Activated B cell treated with CpG ODN at 0.5 μM for 24 hours (primary cell): Measurements from ENCODE around the gene MTUS2. TPM values are rescaled to one million over a fixed set of nuclear protein-coding genes. Genes with fewer than 3 reads are reported as not detected.
A peak's percentile ranks its signal among the peaks of the same experiment; 100 is the strongest.

Source experiments
- ATAC-seq: fragments of 200-7000 bp; cut with Tn5 transposase; one replicate; pipeline ENCODE4 v1.10.0; 2021; ENCODE audit warnings: low read depth, mild to moderate bottlenecking, moderate library complexity
- CTCF ChIA-PET: fragments of 350-600 bp; sonication (Branson Sonifier 250); formaldehyde crosslinking; loops from one replicate; lab custom pipeline; 2021; ENCODE audit warnings: antibody characterized with exemption; lab: Charles Lee
- POLR2A ChIA-PET: fragments of 350-600 bp; sonication (Branson Sonifier 250); formaldehyde crosslinking; loops from one replicate; lab custom pipeline; 2021; ENCODE audit warnings: antibody characterized with exemption; lab: Charles Lee
- DNase-seq: peaks from one replicate; pipeline ENCODE4 v3.0.0; 2022
- H3K27ac Mint-ChIP-seq: one replicate; pipeline ENCODE4 v1.8.0; 2020; ENCODE audit warnings: mixed read lengths
- H3K27me3 Mint-ChIP-seq: one replicate; pipeline ENCODE4 v1.8.0; 2021; ENCODE audit warnings: mixed read lengths
- H3K36me3 Mint-ChIP-seq: one replicate; pipeline ENCODE4 v1.8.0; 2021; ENCODE audit warnings: low read depth, mixed read lengths
- H3K4me1 Mint-ChIP-seq: one replicate; pipeline ENCODE4 v1.8.0; 2021; ENCODE audit warnings: mixed read lengths
- H3K4me3 Mint-ChIP-seq: one replicate; pipeline ENCODE4 v1.8.0; 2020; ENCODE audit warnings: mild to moderate bottlenecking, mixed read lengths
- H3K9me3 Mint-ChIP-seq: one replicate; pipeline ENCODE4 v1.8.0; 2020; ENCODE audit warnings: mixed read lengths
- intact Hi-C: fragments of 100-400 bp; cut with micrococcal nuclease; formaldehyde crosslinking; loops from one replicate; pipeline ENCODE4 v1.15.1; 2024
- total RNA-seq: library from RNA; stranded (reverse); gene quantifications from 2 replicates; pipeline ENCODE4 v1.2.3, GENCODE V29; 2022
- TF ChIP-seq, protein P1 (sequence below): fragments of 200-600 bp; IDR thresholded peaks from one replicate; pipeline ENCODE4 v1.8.0; 2022; ENCODE audit warnings: antibody characterized with exemption, mild to moderate bottlenecking

MTUS2 gene
- total RNA-seq, 1 donor from 2014 or later, result not detected

DNA sequence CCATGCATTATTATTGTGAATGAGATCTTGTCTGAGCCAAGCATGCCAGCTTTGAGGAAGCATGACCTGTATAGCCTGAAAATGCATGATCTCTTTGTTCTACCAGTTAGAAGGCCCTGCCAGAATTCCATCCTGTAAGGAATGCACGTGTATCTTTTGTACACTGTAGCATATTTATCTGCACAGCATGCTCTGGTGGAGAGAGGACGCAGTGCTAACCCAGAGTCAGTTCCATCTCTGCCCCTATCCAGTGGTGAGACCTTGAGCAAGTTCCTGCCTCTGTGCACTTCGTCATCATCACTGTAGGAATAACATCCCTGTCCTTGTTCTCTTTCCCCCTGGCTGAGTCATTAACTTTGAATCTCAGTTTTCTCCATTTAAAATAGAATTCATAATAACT lies 541.6 kb downstream of the MTUS2 start:
- TF ChIP-seq, protein P1, sequence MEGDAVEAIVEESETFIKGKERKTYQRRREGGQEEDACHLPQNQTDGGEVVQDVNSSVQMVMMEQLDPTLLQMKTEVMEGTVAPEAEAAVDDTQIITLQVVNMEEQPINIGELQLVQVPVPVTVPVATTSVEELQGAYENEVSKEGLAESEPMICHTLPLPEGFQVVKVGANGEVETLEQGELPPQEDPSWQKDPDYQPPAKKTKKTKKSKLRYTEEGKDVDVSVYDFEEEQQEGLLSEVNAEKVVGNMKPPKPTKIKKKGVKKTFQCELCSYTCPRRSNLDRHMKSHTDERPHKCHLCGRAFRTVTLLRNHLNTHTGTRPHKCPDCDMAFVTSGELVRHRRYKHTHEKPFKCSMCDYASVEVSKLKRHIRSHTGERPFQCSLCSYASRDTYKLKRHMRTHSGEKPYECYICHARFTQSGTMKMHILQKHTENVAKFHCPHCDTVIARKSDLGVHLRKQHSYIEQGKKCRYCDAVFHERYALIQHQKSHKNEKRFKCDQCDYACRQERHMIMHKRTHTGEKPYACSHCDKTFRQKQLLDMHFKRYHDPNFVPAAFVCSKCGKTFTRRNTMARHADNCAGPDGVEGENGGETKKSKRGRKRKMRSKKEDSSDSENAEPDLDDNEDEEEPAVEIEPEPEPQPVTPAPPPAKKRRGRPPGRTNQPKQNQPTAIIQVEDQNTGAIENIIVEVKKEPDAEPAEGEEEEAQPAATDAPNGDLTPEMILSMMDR, result no peak
- DNase-seq (no peak), ATAC-seq (no peak)
- ChIA-PET POLR2A (no interaction called here), CTCF (interaction anchor here (0.6 to 1.6 kb wide), 3 partner anchors 16 to 281 kb away, joined by 3 to 8 read pairs (median 4); no protein-coding TSS in a partner anchor)
- H3K4me1 Mint-ChIP-seq, result no peaks in the 10 kb centered on the region
- no peaks in the 10 kb centered on the region for H3K36me3 Mint-ChIP-seq
- no peaks in the 10 kb centered on the region for H3K9me3 Mint-ChIP-seq
- intact Hi-C loops, result loop anchor here (2.0 kb wide), 1 partner anchor 1037 kb away; no protein-coding TSS in a partner anchor
- H3K4me3 Mint-ChIP-seq, result no peak overlapping the region
- no peak overlapping the region for H3K27ac Mint-ChIP-seq
- peaks cover 9% of the 10 kb centered on the region for H3K27me3 Mint-ChIP-seq

DNA sequence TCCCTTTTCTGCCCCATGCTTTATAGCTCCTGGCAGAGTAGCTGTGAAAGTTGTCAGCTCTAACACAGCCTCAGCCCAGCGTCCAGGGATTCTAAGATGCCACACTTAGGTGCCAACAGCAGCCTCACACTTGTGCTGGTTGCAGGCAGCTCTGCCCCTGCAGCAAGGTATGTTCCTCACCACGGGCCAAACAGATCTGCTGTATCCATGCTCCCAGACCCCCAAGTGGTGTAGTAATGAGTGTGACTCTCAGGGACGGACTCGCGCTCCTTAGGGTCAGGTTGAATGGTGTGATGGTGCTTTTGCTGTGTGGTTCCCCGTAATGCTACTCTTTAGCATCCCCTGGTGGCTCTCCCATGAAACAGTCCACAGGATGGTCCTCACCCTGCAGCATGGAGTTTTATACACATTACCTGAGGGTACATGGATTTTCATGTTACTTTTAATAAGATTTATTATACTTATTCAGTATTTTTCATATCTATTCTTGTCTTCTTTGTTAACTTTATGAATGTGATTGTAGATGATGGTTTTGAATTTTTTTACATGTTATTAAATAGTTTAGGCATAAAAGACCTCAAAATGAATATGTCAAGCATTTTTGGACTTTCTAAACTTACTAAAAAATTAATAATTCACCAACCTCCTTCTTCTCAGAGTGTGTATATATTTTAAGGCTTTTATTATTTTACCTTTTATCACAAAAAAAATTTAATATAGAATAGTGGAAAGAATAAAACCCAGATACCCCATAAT lies 542.9 kb downstream of the MTUS2 start:
- intact Hi-C loops, result loop anchor here (1.0 to 2.0 kb wide), 2 partner anchors 282 to 1038 kb away; no protein-coding TSS in a partner anchor
- TF ChIP-seq, protein P1, result no peak
- ChIA-PET CTCF (interaction anchor here (0.8 to 2.0 kb wide), 3 partner anchors 11 to 283 kb away, joined by 3 to 11 read pairs (median 8); no protein-coding TSS in a partner anchor), POLR2A (no interaction called here)
- no peak overlapping the region for H3K4me3 Mint-ChIP-seq
- DNase-seq (no peak), ATAC-seq (peak; percentile 78)
- no peak overlapping the region for H3K27ac Mint-ChIP-seq
- H3K4me1 Mint-ChIP-seq, result no peaks in the 10 kb centered on the region
- peaks cover 6% of the 10 kb centered on the region for H3K27me3 Mint-ChIP-seq
- no peaks in the 10 kb centered on the region for H3K9me3 Mint-ChIP-seq
- H3K36me3 Mint-ChIP-seq, result no peaks in the 10 kb centered on the region

DNA sequence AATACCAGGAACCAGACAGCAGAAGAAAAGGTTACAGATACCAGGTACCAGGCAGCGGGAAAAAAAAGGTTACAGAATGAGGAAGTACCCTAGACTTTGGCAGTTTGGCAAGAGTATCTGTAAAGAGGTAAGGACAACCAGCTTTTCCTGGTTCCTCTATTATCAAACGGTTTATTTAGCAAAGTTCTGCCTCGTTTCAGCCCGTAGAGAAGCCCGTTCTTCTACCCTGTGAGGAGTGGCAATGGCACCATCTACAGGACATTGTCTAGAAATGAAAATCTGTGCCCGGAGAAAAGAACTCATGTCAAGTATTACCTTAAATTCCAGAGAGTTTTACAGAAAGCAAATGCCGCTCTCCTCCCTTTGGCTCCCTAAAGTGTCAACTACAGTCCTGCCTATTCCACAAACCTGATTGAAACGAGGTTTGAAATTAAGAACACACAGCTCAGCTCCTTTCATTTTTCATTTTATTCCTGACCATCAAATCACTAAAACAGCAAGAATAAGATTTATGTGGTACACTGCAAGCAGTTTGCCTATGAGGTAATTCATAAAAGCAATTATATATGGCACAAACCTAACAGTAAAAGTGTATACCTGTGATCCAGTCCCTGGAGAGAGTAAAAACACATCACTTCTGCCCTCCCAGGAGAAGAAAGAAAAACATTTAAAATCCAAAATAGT lies 549.1 kb downstream of the MTUS2 start:
- Mint-ChIP-seq H3K27me3 (peaks cover 6% of the 10 kb centered on the region), H3K4me3 (no peak overlapping the region), H3K4me1 (peaks cover 7% of the 10 kb centered on the region), H3K9me3 (peaks cover 2% of the 10 kb centered on the region), H3K27ac (no peak overlapping the region), H3K36me3 (no peaks in the 10 kb centered on the region)
- intact Hi-C loops, result loop anchor here (2.0 kb wide), 1 partner anchor 548 kb away; the partner anchor contains the start of gene MTUS2
- DNase-seq, result no peak
- ChIA-PET POLR2A (no interaction called here), CTCF (no interaction called here)
- TF ChIP-seq, protein P1, result no peak
- ATAC-seq, result peak; percentile 79

DNA sequence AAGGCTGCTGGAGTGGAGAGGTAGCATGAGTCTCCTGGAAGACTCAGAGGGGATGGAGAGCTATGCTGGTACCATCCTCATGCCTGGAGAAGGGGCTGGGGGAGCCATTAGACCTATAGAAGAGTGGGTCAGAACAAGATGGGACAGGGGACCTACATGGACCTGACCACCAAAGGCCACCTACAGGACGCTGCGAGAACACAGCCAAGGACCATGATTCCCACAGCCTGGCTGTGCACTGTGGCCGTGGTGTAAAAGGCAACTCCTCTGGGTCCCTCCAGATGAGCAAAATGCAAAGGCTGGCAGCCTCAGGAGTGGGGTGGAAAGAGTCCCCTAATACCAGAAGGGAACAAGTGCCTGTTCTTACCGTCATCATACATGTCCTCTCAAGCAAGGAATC lies 559.1 kb downstream of the MTUS2 start:
- H3K9me3 Mint-ChIP-seq, result peaks cover 12% of the 10 kb centered on the region
- ChIA-PET CTCF (no interaction called here), POLR2A (no interaction called here)
- TF ChIP-seq, protein P1, result no peak
- intact Hi-C loops, result no loop called here
- H3K4me3 Mint-ChIP-seq, result no peak overlapping the region
- H3K27me3 Mint-ChIP-seq, result peaks cover 20% of the 10 kb centered on the region
- ATAC-seq (no peak), DNase-seq (no peak)
- no peaks in the 10 kb centered on the region for H3K36me3 Mint-ChIP-seq
- no peak overlapping the region for H3K27ac Mint-ChIP-seq
- H3K4me1 Mint-ChIP-seq, result no peaks in the 10 kb centered on the region

DNA sequence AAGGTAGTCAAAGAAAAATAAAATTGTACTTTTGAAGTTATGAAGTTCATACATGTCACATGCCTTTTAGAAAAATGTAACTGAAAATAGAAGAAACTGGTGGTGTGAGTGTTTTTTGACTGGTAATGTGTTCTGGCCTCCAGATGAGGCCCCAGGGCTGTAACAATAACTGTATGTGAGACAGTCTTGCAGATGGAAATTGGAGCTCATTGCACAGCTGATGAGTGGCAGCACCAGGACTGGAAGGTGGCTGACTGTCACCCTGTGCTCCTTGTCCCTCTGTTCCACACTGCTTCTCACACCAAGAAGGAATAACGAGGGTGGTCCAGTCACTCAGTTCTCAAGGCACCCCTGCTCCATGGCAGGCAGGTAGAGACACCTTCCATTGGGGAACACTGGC lies 559.7 kb downstream of the MTUS2 start:
- ATAC-seq (no peak), DNase-seq (no peak)
- intact Hi-C loops, result no loop called here
- Mint-ChIP-seq H3K27ac (no peak overlapping the region), H3K9me3 (peaks cover 11% of the 10 kb centered on the region), H3K4me1 (no peaks in the 10 kb centered on the region), H3K36me3 (no peaks in the 10 kb centered on the region), H3K4me3 (no peak overlapping the region), H3K27me3 (peaks cover 20% of the 10 kb centered on the region)
- ChIA-PET POLR2A (no interaction called here), CTCF (no interaction called here)
- TF ChIP-seq, protein P1, result no peak
